GM12878 (cell line): ENCODE results near the gene PCDH1.

Experiments
- EP300 ChIP-seq, 2 experiments: fragments of 150-350 bp in 1 of 2; IDR thresholded peaks; 2 replicates each; pipeline ENCODE4 v1.6.1; 2011 to 2012; ENCODE audit warnings: low read depth in 2 of 2, low read length in 2 of 2, borderline replicate concordance in 1 of 2, improper control_type of control experiment in 1 of 2, inconsistent platforms in 1 of 2; ENCODE audit not compliant: control insufficient read depth in 1 of 2
- FOXM1 ChIP-seq: IDR thresholded peaks from 2 replicates; pipeline ENCODE4 v1.6.1; 2012; ENCODE audit warnings: low read depth, mild to moderate bottlenecking, inconsistent platforms, low read length, moderate library complexity
- NBN ChIP-seq: fragments of 450-650 bp; IDR thresholded peaks from 2 replicates; pipeline ENCODE4 v1.6.1; 2016
- POLR2A ChIP-seq: IDR thresholded peaks from 2 replicates; pipeline ENCODE4 v1.6.1; 2011; ENCODE audit warnings: low read depth, mild to moderate bottlenecking, low read length
- RAD21 ChIP-seq: IDR thresholded peaks from 2 replicates; pipeline ENCODE4 v1.6.1; 2011; ENCODE audit warnings: mild to moderate bottlenecking, low read depth, low read length, moderate library complexity; ENCODE audit not compliant: insufficient read depth
- SMAD1 ChIP-seq: fragments of 450-650 bp; IDR thresholded peaks from 2 replicates; pipeline ENCODE4 v1.6.1; 2018; ENCODE audit warnings: mild to moderate bottlenecking, low read depth; ENCODE audit not compliant: partially characterized antibody
- TCF12 ChIP-seq: IDR thresholded peaks from 2 replicates; pipeline ENCODE4 v1.6.1; 2011; ENCODE audit warnings: low read depth, mild to moderate bottlenecking, low read length
- ZNF274 ChIP-seq: IDR thresholded peaks from one replicate; pipeline ENCODE4 v1.8.0; 2011; ENCODE audit not compliant: insufficient read length, insufficient read depth
- TF ChIP-seq, protein P1 (sequence below): fragments of 450-650 bp; IDR thresholded peaks from 2 replicates; pipeline ENCODE4 v1.6.1; 2014; ENCODE audit warnings: mild to moderate bottlenecking

DNA sequence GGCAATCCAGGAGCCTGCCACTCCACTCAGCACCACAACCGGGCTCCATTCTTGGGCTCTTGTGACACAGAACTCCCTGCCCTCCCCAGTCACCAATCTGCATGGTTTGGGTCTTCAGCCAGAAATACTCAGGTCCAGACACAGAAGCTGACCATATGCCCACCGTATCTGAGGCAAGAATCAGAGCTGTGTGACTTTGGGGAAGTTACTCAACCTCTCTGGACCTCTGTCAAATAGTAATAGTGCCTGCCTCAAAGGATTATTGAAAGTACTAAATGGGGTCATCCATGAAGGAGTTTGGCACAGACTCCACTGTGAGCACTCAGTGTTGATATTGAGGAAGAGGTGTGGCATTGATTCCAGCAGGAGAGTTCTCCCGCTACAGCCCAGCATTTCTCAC, 67.5 kb downstream of the PCDH1 start:
- TF ChIP-seq, protein P1, sequence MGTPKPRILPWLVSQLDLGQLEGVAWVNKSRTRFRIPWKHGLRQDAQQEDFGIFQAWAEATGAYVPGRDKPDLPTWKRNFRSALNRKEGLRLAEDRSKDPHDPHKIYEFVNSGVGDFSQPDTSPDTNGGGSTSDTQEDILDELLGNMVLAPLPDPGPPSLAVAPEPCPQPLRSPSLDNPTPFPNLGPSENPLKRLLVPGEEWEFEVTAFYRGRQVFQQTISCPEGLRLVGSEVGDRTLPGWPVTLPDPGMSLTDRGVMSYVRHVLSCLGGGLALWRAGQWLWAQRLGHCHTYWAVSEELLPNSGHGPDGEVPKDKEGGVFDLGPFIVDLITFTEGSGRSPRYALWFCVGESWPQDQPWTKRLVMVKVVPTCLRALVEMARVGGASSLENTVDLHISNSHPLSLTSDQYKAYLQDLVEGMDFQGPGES: no peak
- TF ChIP-seq POLR2A (no peak), EP300 (IDR thresholded peaks at IDR 0.05; ENCODE audit: borderline replicate concordance in 1 of 2, control insufficient read depth in 1 of 2, low read depth in 2 of 2, low read length in 2 of 2) (no peak), NBN (no peak), FOXM1 (no peak), RAD21 (no peak), TCF12 (no peak), SMAD1 (no peak), ZNF274 (no peak)
